ENCODE data around the gene TMEM236.

TMEM236 gene

GRCh38 chr10:17742918-17743317, 9.1 kb upstream of the TMEM236 start:
- peak; percentile 71 for DNase-seq

- no peak for DNase-seq
These were observed 8.6 kb upstream of the TMEM236 start for GRCh38 chr10:17743437-17743836.

- no peak for DNase-seq
These were observed 7.6 kb upstream of the TMEM236 start for GRCh38 chr10:17744341-17744861.

- DNase-seq = no peak
These were observed 4.0 kb upstream of the TMEM236 start for GRCh38 chr10:17747883-17748550.

- DNase-seq = no peak
These were observed 2.1 kb upstream of the TMEM236 start for GRCh38 chr10:17749890-17750289.

GRCh38 chr10:17756557-17757217, 4.7 kb downstream of the TMEM236 start:
- no peak for DNase-seq

GRCh38 chr10:17758200-17758599, 6.2 kb downstream of the TMEM236 start:
- DNase-seq = no peak

- no peak for DNase-seq
These were observed 6.9 kb downstream of the TMEM236 start for GRCh38 chr10:17758896-17759295.

GRCh38 chr10:17764142-17764541, 12.1 kb downstream of the TMEM236 start:
- no peak for DNase-seq

- no peak for DNase-seq
These were observed 13.6 kb downstream of the TMEM236 start for GRCh38 chr10:17765602-17766001.

GRCh38 chr10:17766731-17767130, 14.7 kb downstream of the TMEM236 start:
- DNase-seq = no peak

GRCh38 chr10:17768496-17768895, 16.5 kb downstream of the TMEM236 start:
- DNase-seq = no peak

GRCh38 chr10:17768957-17769356, 17.0 kb downstream of the TMEM236 start:
- DNase-seq = no peak

GRCh38 chr10:17771017-17771416, 19.0 kb downstream of the TMEM236 start:
- no peak for DNase-seq

GRCh38 chr10:17779784-17780183, 27.8 kb downstream of the TMEM236 start:
- DNase-seq = no peak

- DNase-seq = no peak
These were observed 28.7 kb downstream of the TMEM236 start for GRCh38 chr10:17780727-17781126.

- no peak for DNase-seq
These were observed 29.9 kb downstream of the TMEM236 start for GRCh38 chr10:17781856-17782255.

- no peak for DNase-seq
These were observed 31.1 kb downstream of the TMEM236 start for GRCh38 chr10:17782921-17783665.

- DNase-seq = no peak
These were observed 31.8 kb downstream of the TMEM236 start for GRCh38 chr10:17783751-17784150.

GRCh38 chr10:17784688-17785087, 32.7 kb downstream of the TMEM236 start:
- no peak for DNase-seq

- DNase-seq = no peak
These were observed 33.4 kb downstream of the TMEM236 start for GRCh38 chr10:17785276-17785930.

- no peak for DNase-seq
These were observed 35.3 kb downstream of the TMEM236 start for GRCh38 chr10:17787087-17787961.
